HCT116 (cell line): Measurements from ENCODE around the gene OR52E1. TPM values are rescaled to one million over a fixed set of nuclear protein-coding genes. Genes with fewer than 3 reads are reported as not detected.
"Not testable (repeated sequence)": the region's sequence is repeated elsewhere in the genome, so short reads cannot be mapped to it uniquely, and the experiment has no call there.

Experiments used
- ATAC-seq: fragments of 200-7000 bp; cut with Tn5 transposase; 2 replicates; pipeline ENCODE4 v1.9.1; 2020; ENCODE audit warnings: mild to moderate bottlenecking, moderate library complexity
- BruUV-seq: library from RNA; stranded (reverse); fragments of 400-500 nt; replicated peaks from 2 replicates; lab custom pipeline; 2021; lab: Mats Ljungman, UMichigan
- CTCF ChIA-PET: fragments of 300-600 bp; sonication (Branson Sonifier 250); formaldehyde crosslinking; loops from one replicate; lab custom pipeline; 2021; ENCODE audit warnings: antibody characterized with exemption; lab: Charles Lee
- POLR2A ChIA-PET: fragments of 300-600, 350-600 bp; sonication (Branson Sonifier 250); formaldehyde crosslinking; loops from one replicate; lab custom pipeline; 2021; ENCODE audit warnings: antibody characterized with exemption; lab: Charles Lee
- RAD21 ChIA-PET, 2 experiments: fragments of 300-600 bp; sonication (Branson Sonifier 250); formaldehyde crosslinking; loops; one replicate each; lab custom pipeline; 2023; ENCODE audit warnings: low total read pairs in 2 of 2; ENCODE audit not compliant: uncharacterized antibody in 2 of 2, unreplicated experiment in 2 of 2, low non-redundant PET in 1 of 2; lab: Charles Lee
- DNase-seq: peaks from one replicate; pipeline ENCODE4 v3.0.0-alpha.2; 2010; ENCODE audit warnings: low read depth, low spot score
- H2AFZ ChIP-seq: fragments of 200-600 bp; shearing (Covaris generic), sonication (generic); 2 replicates; pipeline ENCODE4 v1.6.1; 2017; ENCODE audit warnings: low read depth, mixed run types, mixed read lengths, antibody characterized with exemption, low read length; ENCODE audit not compliant: poor library complexity, severe bottlenecking
- H3K27ac ChIP-seq: 2 replicates; pipeline ENCODE4 v1.5.1; 2012; ENCODE audit warnings: low read depth, low read length
- H3K27me3 ChIP-seq: fragments of 200-600 bp; sonication (generic); 2 replicates; pipeline ENCODE4 v1.6.1; 2016; ENCODE audit warnings: mixed run types, low read length, mixed read lengths; ENCODE audit not compliant: insufficient read depth
- H3K36me3 ChIP-seq, 2 experiments: fragments of 200-500 bp in 1 of 2; fragments of 200-600 bp in 1 of 2; sonication (Bioruptor generic) in 1 of 2; sonication (generic) in 1 of 2; 2 replicates each; pipeline versions ENCODE4 v1.5.1 to v1.6.1; 2014 to 2016; ENCODE audit warnings: low read length in 2 of 2, inconsistent platforms in 1 of 2, mixed read lengths in 1 of 2, mixed run types in 1 of 2; ENCODE audit not compliant: insufficient read depth in 2 of 2, control insufficient read depth in 1 of 2
- H3K4me1 ChIP-seq, 2 experiments: fragments of 200-600 bp in 1 of 2; sonication (generic) in 1 of 2; 2 replicates each; pipeline versions ENCODE4 v1.5.1 to v1.6.1; 2012 to 2017; ENCODE audit warnings: low read length in 2 of 2, inconsistent platforms in 1 of 2, mild to moderate bottlenecking in 1 of 2, mixed read lengths in 1 of 2, mixed run types in 1 of 2, moderate library complexity in 1 of 2; ENCODE audit not compliant: insufficient read depth in 2 of 2, control insufficient read depth in 1 of 2
- H3K4me2 ChIP-seq: fragments of 200-600 bp; sonication (generic); 2 replicates; pipeline ENCODE4 v1.6.1; 2017; ENCODE audit warnings: mixed run types, low read length, mixed read lengths
- H3K4me3 ChIP-seq, 2 experiments: fragments of 200-600 bp in 1 of 2; sonication (generic) in 1 of 2; replicated peaks in 1 of 2; 2 replicates each; pipeline ENCODE4 v1.5.1; 2011 to 2016; ENCODE audit warnings: low read length in 2 of 2, control low read depth in 1 of 2, low read depth in 1 of 2, mild to moderate bottlenecking in 1 of 2, mixed read lengths in 1 of 2, mixed run types in 1 of 2
- H3K79me2 ChIP-seq: fragments of 200-600 bp; sonication (generic); 2 replicates; pipeline ENCODE4 v1.6.1; 2017; ENCODE audit warnings: mild to moderate bottlenecking, mixed run types, low read length, moderate library complexity, mixed read lengths; ENCODE audit not compliant: insufficient read depth
- H3K9ac ChIP-seq: fragments of 200-600 bp; sonication (generic); 2 replicates; pipeline ENCODE4 v1.6.1; 2016; ENCODE audit warnings: low read length, mixed read lengths
- H3K9me2 ChIP-seq: fragments of 200-600 bp; sonication (generic), shearing (Covaris generic); 2 replicates; pipeline ENCODE4 v1.6.1; 2017; ENCODE audit warnings: mixed run types, mild to moderate bottlenecking, moderate library complexity; ENCODE audit not compliant: insufficient read depth
- H3K9me3 ChIP-seq, 2 experiments: fragments of 200-500 bp in 1 of 2; fragments of 200-600 bp in 1 of 2; sonication (Bioruptor generic) in 1 of 2; sonication (generic) in 1 of 2; 2 replicates each; pipeline ENCODE4 v1.6.1; 2014 to 2017; ENCODE audit warnings: low read length in 2 of 2, mixed read lengths in 2 of 2, inconsistent platforms in 1 of 2, low read depth in 1 of 2, mild to moderate bottlenecking in 1 of 2, mixed run types in 1 of 2, moderate library complexity in 1 of 2; ENCODE audit not compliant: control insufficient read depth in 1 of 2, insufficient read depth in 1 of 2
- H4K20me1 ChIP-seq: fragments of 200-600 bp; sonication (generic), shearing (Covaris generic); 2 replicates; pipeline ENCODE4 v1.6.1; 2017; ENCODE audit warnings: mixed run types, mild to moderate bottlenecking, moderate library complexity; ENCODE audit not compliant: insufficient read depth
- CBX3 ChIP-seq: IDR thresholded peaks from 2 replicates; pipeline ENCODE4 v1.6.1; 2012; ENCODE audit warnings: low read depth
- EGR1 ChIP-seq: IDR thresholded peaks from 2 replicates; pipeline ENCODE4 v1.6.1; 2012; ENCODE audit warnings: low read depth
- EZH2 ChIP-seq: fragments of 200-600 bp; sonication (generic); IDR thresholded peaks from 2 replicates; pipeline ENCODE4 v1.6.1; 2017; ENCODE audit warnings: antibody characterized with exemption, mixed run types
- POLR2A ChIP-seq: IDR thresholded peaks from 2 replicates; pipeline ENCODE4 v1.7.0; 2011; ENCODE audit warnings: borderline replicate concordance; ENCODE audit not compliant: insufficient read depth, insufficient read length; ENCODE audit errors: extremely low read depth
- RAD21 ChIP-seq: IDR thresholded peaks from 2 replicates; pipeline ENCODE4 v1.6.1; 2012; ENCODE audit warnings: low read depth, mild to moderate bottlenecking
- SIN3A ChIP-seq: IDR thresholded peaks from 2 replicates; pipeline ENCODE4 v1.6.1; 2012; ENCODE audit warnings: low read depth
- SP1 ChIP-seq: IDR thresholded peaks from 2 replicates; pipeline ENCODE4 v1.6.1; 2012; ENCODE audit warnings: low read depth
- SRF ChIP-seq: IDR thresholded peaks from 2 replicates; pipeline ENCODE4 v1.6.1; 2012; ENCODE audit warnings: low read depth
- YY1 ChIP-seq: IDR thresholded peaks from 2 replicates; pipeline ENCODE4 v1.6.1; 2011; ENCODE audit warnings: low read length, low read depth, moderate library complexity, mild to moderate bottlenecking; ENCODE audit not compliant: insufficient replicate concordance; ENCODE audit errors: extremely low read depth
- ZNF274 ChIP-seq: fragments of 200-500 bp; sonication (Bioruptor generic); IDR thresholded peaks from 2 replicates; pipeline ENCODE4 v1.6.1; 2014; ENCODE audit warnings: mild to moderate bottlenecking, low read depth, low read length, inconsistent platforms
- intact Hi-C: fragments of 100-400 bp; cut with micrococcal nuclease; formaldehyde crosslinking; loops from 2 replicates; pipeline ENCODE4 v1.10.0; 2022
- total RNA-seq: library from RNA; stranded (reverse); gene quantifications from one replicate; pipeline ENCODE4 v1.2.1, GENCODE V29; 2021; ENCODE audit not compliant: unreplicated experiment
- TF ChIP-seq, protein P1 (sequence below): IDR thresholded peaks from 2 replicates; pipeline ENCODE4 v1.6.1; 2012
- TF ChIP-seq, protein P2 (sequence below): IDR thresholded peaks from 2 replicates; pipeline ENCODE4 v1.6.1; 2012
- TF ChIP-seq, protein P3 (sequence below), 3 experiments: fragments of 200-600 bp in 1 of 3; sonication (generic) in 1 of 3; IDR thresholded peaks in 2 of 3; conservative IDR thresholded peaks in 1 of 3; 2 replicates each; pipeline ENCODE4 v1.5.1; 2012 to 2017; ENCODE audit warnings: low read depth in 2 of 3, low read length in 2 of 3, antibody characterized with exemption in 1 of 3, borderline replicate concordance in 1 of 3, control low read depth in 1 of 3, mild to moderate bottlenecking in 1 of 3, mixed read lengths in 1 of 3, mixed run types in 1 of 3, moderate library complexity in 1 of 3; ENCODE audit not compliant: insufficient read depth in 1 of 3

The OR52E1 gene
- total RNA-seq, 1 experiment from 2014 or later, result not detected

DNA sequence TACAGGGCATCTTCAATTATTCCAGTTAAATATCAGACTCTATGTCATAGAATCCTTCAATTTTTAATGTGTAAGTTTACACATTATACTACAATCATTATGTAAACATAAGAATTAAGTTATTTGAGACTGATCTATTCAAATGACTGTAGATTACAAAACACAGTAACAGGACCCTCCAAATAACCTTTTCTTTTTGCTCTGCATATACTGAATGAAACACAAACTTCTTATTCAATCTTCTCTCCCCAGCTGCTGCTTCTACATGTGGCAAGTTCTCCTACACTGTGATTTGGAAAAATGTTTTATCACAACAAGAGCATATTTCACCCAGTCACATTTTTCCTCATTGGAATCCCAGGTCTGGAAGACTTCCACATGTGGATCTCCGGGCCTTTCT lies 23.1 kb upstream of the OR52E1 start, which contains the start of gene OR52J3:
OR52J3 (plus strand) TSS at position 301 of the 400 bp plus-strand sequence; CDS start at position 301, 0 bp downstream.
- CTCF ChIA-PET, result no interaction called here
- H3K27me3 ChIP-seq, result peaks cover 37% of the 10 kb centered on the region
- TF ChIP-seq, protein P1, sequence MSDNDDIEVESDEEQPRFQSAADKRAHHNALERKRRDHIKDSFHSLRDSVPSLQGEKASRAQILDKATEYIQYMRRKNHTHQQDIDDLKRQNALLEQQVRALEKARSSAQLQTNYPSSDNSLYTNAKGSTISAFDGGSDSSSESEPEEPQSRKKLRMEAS, result no peak
- no peak for TF ChIP-seq POLR2A
- no peak for TF ChIP-seq SP1
- TF ChIP-seq EGR1, result no peak
- TF ChIP-seq YY1, result no peak
- TF ChIP-seq EZH2, result no peak
- TF ChIP-seq ZNF274, result no peak
- no peak for TF ChIP-seq RAD21
- no peak for TF ChIP-seq CBX3
- ATAC-seq (no peak), DNase-seq (no peak)
- no peaks in the 10 kb centered on the region for H3K9me2 ChIP-seq
- no peak within 1 kb of the TSS for H2AFZ ChIP-seq
- RAD21 ChIA-PET, result no interaction called here
- H3K4me1 ChIP-seq, result no peaks in the 10 kb centered on the region
- no peaks in the 10 kb centered on the region for H3K36me3 ChIP-seq
- no peaks in the 10 kb centered on the region for H3K79me2 ChIP-seq
- POLR2A ChIA-PET, result no interaction called here
- BruUV-seq, result no TSS peak
- no peaks in the 10 kb centered on the region; the same call in 1 of the 2 replicates for H4K20me1 ChIP-seq
- no peak within 1 kb of the TSS for H3K4me3 ChIP-seq
- H3K9ac ChIP-seq, result no peak within 1 kb of the TSS
- no peak within 1 kb of the TSS for H3K4me2 ChIP-seq
- no peak within 1 kb of the TSS for H3K27ac ChIP-seq
- intact Hi-C loops, result no loop called here
- H3K9me3 ChIP-seq, result no peaks in the 10 kb centered on the region

DNA sequence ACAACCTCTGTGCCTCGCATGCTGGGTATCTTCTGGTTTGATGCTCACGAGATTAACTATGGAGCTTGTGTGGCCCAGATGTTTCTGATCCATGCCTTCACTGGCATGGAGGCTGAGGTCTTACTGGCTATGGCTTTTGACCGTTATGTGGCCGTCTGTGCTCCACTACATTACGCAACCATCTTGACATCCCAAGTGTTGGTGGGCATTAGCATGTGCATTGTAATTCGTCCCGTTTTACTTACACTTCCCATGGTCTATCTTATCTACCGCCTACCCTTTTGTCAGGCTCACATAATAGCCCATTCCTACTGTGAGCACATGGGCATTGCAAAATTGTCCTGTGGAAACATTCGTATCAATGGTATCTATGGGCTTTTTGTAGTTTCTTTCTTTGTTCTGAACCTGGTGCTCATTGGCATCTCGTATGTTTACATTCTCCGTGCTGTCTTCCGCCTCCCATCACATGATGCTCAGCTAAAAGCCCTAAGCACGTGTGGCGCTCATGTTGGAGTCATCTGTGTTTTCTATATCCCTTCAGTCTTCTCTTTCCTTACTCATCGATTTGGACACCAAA lies 22.5 kb upstream of the OR52E1 start:
- Histone ChIP-seq H3K4me2 (no peak overlapping the region), H2AFZ (no peak overlapping the region), H3K27me3 (peaks cover 31% of the 10 kb centered on the region), H4K20me1 (no peaks in the 10 kb centered on the region; the same call in 1 of the 2 replicates), H3K4me1 (no peaks in the 10 kb centered on the region), H3K9me3 (no peaks in the 10 kb centered on the region), H3K4me3 (no peak overlapping the region), H3K9me2 (no peaks in the 10 kb centered on the region), H3K36me3 (no peaks in the 10 kb centered on the region), H3K27ac (no peak overlapping the region), H3K9ac (no peak overlapping the region), H3K79me2 (no peaks in the 10 kb centered on the region)
- DNase-seq (no peak), ATAC-seq (no peak)
- RAD21 ChIA-PET, result no interaction called here
- intact Hi-C loops, result no loop called here
- BruUV-seq, result no TSS peak
- TF ChIP-seq, protein P2, sequence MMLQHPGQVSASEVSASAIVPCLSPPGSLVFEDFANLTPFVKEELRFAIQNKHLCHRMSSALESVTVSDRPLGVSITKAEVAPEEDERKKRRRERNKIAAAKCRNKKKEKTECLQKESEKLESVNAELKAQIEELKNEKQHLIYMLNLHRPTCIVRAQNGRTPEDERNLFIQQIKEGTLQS, result no peak
- TF ChIP-seq, protein P3, sequence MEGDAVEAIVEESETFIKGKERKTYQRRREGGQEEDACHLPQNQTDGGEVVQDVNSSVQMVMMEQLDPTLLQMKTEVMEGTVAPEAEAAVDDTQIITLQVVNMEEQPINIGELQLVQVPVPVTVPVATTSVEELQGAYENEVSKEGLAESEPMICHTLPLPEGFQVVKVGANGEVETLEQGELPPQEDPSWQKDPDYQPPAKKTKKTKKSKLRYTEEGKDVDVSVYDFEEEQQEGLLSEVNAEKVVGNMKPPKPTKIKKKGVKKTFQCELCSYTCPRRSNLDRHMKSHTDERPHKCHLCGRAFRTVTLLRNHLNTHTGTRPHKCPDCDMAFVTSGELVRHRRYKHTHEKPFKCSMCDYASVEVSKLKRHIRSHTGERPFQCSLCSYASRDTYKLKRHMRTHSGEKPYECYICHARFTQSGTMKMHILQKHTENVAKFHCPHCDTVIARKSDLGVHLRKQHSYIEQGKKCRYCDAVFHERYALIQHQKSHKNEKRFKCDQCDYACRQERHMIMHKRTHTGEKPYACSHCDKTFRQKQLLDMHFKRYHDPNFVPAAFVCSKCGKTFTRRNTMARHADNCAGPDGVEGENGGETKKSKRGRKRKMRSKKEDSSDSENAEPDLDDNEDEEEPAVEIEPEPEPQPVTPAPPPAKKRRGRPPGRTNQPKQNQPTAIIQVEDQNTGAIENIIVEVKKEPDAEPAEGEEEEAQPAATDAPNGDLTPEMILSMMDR (IDR thresholded peaks at IDR 0.05 in 2 of 3, conservative IDR thresholded peaks at IDR 0.05 in 1 of 3; ENCODE audit: borderline replicate concordance in 1 of 3, insufficient read depth in 1 of 3, low read depth in 2 of 3, low read length in 2 of 3), result no peak
- TF ChIP-seq SRF, result no peak
- TF ChIP-seq ZNF274, result no peak
- TF ChIP-seq SIN3A, result no peak
- no peak for TF ChIP-seq YY1
- CTCF ChIA-PET, result no interaction called here
- POLR2A ChIA-PET, result no interaction called here

DNA sequence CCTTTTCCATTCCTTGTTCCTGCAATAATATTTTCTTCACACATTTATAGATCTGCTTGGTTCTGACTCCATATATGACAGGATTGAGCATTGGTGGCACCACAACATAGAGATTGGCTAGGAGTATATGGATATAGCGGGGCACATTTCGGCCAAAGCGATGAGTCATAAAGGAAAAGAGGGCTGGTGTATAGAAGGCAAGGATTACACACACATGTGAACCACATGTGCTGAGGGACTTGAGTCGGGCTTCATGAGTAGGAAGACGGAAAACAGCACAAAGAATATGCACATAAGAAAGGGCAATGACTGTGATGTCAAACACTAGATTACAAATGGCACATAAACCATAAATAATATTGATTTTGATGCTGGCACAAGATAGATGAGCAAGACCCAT lies 10.7 kb upstream of the OR52E1 start:
- BruUV-seq, ATAC-seq, H3K4me1 ChIP-seq, DNase-seq, POLR2A ChIA-PET, H3K36me3 ChIP-seq, H3K4me3 ChIP-seq, H3K9me2 ChIP-seq, H4K20me1 ChIP-seq, H3K27ac ChIP-seq, CTCF ChIA-PET, RAD21 ChIA-PET, H3K9me3 ChIP-seq, H3K79me2 ChIP-seq, H3K9ac ChIP-seq, H2AFZ ChIP-seq, H3K4me2 ChIP-seq: not testable (repeated sequence)
- peaks cover 51% of the 10 kb centered on the region for H3K27me3 ChIP-seq
- intact Hi-C loops, result loop anchor here (5.0 kb wide), 1 partner anchor 1809 kb away; no protein-coding TSS in a partner anchor
